Activated CD4-positive, alpha-beta T cell treated with anti-CD3 and anti-CD28 coated beads for 1 hour (primary cell): Measurements from ENCODE around the gene ARMC9.
"Not testable (repeated sequence)": the region's sequence is repeated elsewhere in the genome, so short reads cannot be mapped to it uniquely, and the experiment has no call there.

Source experiments
- DNase-seq: peaks from one replicate; pipeline ENCODE4 v3.0.0-alpha.2; 2020

The ARMC9 gene, protein sequence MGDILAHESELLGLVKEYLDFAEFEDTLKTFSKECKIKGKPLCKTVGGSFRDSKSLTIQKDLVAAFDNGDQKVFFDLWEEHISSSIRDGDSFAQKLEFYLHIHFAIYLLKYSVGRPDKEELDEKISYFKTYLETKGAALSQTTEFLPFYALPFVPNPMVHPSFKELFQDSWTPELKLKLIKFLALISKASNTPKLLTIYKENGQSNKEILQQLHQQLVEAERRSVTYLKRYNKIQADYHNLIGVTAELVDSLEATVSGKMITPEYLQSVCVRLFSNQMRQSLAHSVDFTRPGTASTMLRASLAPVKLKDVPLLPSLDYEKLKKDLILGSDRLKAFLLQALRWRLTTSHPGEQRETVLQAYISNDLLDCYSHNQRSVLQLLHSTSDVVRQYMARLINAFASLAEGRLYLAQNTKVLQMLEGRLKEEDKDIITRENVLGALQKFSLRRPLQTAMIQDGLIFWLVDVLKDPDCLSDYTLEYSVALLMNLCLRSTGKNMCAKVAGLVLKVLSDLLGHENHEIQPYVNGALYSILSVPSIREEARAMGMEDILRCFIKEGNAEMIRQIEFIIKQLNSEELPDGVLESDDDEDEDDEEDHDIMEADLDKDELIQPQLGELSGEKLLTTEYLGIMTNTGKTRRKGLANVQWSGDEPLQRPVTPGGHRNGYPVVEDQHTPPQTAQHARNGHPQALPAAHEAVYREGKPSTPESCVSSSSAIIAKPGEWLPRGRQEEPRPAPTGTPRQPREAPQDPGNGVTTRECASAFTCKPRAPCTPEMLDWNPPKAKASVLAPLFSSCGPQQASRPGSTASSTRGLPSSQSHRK

GRCh38 chr2:231198291-231199173 lies at the start of gene ARMC9:
ARMC9 (plus strand) TSS chr2:231198631; CDS start chr2:231206239, 7,608 bp downstream.
- peak; percentile 51 for DNase-seq

DNA sequence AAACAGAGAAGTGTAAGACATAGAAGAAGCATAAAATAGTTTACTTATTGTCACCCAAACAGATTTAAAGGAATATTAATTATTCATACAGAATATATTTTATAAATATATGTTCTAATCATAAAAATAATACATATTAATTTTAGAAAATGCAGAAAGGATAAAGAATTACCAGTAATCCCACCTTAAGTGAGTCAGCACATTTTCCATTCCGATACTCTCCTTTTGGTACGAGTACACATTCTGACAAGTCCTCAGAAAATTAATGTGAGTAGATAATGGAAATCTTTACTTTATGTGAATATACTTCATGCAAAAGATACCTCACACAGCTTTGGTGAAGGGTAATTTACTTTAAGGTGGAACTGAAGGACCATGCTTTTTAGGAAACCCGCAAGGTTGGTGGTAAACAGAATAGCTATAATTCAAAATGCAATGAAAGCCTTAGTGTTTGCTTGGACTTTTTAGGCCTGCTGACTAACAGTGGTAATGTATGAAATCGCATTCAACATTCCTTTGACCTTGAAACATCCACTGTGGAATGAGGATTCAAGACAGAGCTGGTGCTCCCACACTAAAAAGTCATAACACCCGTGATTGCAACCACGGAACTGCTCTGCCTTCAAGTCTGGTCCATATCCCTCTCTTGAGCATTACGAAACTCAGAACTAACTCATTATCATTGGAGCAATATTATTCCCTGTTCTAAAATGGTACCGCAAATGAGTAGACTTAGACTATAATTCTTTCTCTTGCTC lies 45.5 kb upstream of the ARMC9 start:
- DNase-seq: no peak

- DNase-seq: no peak
Observed at GRCh38 chr2:231159306-231159705, 39.1 kb upstream of the ARMC9 start.

DNA sequence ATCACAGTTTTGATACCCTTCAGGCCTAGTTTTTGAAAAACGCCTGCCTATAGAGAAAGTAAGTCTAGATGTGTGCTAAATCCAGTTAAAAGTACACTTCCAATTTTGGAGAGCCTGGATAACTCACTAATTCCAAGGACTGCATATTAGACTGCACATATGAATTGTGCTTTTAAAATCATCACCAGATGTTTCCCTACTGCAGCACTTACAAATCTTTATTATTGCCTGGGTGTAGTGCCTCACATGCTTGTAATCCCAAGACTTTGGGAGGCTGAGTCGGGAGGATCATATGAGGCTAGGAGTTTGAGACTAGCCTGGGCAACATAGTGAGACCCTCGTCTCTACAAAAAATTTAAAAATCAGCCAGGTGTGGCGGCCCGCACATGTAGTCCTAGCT lies 37.7 kb upstream of the ARMC9 start:
- no peak for DNase-seq

GRCh38 chr2:231161252-231161839 lies 37.1 kb upstream of the ARMC9 start:
- DNase-seq: no peak

- DNase-seq: no peak
Observed at GRCh38 chr2:231161877-231162329, 36.5 kb upstream of the ARMC9 start.

DNA sequence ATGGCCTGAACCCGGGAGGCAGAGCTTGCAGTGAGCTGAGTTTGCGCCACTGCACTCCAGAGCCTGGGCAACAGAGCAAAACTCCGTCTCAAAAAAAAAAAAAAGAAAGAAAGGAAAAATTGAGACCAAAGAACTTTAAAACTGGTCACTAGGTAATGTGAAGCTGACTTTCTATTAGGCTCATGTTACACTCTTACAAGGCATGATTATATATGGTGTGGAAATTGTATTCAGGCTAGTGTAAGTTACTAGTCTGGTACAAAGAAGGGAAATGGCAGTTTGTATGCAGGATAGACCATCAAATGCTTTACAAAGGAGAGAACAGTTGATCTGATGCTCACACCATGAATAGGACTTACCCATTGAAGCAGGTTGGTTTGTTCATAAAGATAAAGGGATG lies 35.4 kb upstream of the ARMC9 start:
- DNase-seq: no peak

- DNase-seq: no peak
Observed at GRCh38 chr2:231163414-231164095, 34.9 kb upstream of the ARMC9 start.

DNA sequence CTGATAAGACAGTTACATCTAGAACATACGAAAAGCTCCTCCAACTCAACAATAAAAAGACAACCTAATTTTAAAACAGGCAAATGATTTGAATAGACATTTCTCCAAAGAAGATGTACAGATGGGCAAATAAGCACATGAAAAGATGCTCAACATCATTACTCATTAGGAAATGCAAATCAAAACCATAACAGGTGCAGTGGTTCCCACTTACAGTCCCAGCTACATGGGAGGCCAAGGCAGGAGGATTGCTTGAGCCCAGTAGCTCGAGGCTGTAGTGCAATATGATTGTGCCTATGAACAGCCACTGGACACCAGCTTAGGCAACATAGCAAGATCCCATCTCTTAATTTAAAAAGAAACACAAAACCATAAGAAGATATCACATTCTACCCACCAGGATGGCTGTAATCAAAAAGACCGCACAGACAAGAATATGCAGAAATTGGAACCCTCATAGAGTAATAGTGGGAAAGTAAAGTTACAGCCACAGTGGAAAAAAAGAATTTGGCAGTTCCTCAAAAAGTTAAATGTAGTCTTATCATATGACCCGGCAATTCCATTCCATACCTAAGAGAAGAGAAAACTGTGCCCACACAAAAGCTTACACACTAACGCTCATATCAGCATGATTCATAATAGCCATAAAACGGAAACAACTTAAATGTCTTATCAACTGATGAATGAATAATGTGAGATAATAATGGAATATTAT lies 30.5 kb upstream of the ARMC9 start:
- DNase-seq: no peak

DNA sequence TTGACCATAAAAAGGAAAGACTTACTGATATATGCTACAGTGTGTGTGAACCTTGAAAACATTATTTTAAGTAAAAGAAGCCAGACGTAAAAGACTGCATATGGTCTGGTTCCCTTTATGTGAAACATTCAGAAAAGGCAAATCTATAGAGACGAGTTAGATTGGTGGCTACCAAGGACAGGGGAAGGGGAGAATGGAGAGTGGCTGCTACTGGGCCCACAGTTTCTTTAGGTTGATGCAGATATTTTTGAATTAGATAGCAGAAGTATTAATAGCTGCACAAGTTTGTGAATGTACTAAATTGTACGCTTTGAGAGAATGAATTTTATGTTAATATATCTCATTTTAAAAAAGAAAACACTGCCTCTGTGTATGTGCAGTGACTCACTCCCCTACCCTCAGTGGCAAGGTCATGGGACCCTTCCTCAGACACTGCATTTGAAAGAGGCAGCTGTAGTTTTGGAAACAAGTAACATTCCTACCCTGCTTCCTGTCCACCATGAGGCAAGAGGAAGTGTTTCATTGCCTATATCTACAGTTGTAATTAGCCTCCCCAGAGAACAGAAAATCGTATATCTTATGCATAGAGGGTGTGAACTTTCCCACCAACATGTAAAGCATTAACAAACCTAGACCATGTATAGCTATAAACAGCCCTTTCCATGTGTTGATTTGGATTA lies 29.8 kb upstream of the ARMC9 start:
- DNase-seq: no peak

DNA sequence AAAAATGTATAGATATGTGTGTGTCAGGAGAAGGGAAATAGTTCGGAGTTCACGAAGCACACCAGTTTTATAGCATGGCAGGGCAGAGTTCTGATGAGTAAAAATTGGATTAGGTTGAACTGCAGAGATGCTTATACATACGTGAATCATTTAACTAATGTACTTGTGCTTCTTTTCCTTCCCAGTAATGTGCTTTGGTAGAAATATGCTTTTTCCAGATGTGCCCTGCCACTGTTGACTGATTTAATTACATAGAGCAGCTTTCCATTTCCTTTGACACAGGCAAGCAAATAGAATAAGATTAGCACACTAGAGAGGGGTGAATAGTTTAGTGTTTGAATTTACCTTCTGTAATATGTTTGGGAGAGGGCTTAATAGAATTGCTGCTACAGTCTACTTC lies 28.9 kb upstream of the ARMC9 start:
- no peak for DNase-seq

- no peak for DNase-seq
Observed at GRCh38 chr2:231170055-231170454, 28.4 kb upstream of the ARMC9 start.

- no peak for DNase-seq
Observed at GRCh38 chr2:231172025-231172424, 26.4 kb upstream of the ARMC9 start.

DNA sequence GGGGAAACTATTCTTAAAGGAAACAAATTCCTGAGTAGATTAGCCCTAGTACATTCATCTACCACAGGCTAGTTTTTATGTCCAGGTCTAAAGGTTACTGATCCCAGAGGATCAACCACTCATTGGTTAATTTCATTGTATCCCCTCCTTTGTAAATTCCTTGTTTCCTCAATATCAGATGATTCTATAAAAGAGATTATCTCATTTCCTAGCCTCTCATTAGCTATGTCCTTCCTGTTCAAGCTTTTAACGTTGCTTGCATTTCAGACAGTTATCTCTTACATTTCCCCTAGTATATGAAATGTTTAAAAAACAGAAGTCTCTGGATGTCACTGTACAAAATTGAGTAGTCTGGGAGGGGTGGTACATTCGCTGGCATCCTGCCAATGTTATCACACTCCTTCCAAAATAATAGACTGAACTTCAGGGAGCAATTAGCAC lies 24.2 kb upstream of the ARMC9 start:
- DNase-seq: no peak

GRCh38 chr2:231176066-231176465 lies 22.4 kb upstream of the ARMC9 start:
- DNase-seq: no peak

DNA sequence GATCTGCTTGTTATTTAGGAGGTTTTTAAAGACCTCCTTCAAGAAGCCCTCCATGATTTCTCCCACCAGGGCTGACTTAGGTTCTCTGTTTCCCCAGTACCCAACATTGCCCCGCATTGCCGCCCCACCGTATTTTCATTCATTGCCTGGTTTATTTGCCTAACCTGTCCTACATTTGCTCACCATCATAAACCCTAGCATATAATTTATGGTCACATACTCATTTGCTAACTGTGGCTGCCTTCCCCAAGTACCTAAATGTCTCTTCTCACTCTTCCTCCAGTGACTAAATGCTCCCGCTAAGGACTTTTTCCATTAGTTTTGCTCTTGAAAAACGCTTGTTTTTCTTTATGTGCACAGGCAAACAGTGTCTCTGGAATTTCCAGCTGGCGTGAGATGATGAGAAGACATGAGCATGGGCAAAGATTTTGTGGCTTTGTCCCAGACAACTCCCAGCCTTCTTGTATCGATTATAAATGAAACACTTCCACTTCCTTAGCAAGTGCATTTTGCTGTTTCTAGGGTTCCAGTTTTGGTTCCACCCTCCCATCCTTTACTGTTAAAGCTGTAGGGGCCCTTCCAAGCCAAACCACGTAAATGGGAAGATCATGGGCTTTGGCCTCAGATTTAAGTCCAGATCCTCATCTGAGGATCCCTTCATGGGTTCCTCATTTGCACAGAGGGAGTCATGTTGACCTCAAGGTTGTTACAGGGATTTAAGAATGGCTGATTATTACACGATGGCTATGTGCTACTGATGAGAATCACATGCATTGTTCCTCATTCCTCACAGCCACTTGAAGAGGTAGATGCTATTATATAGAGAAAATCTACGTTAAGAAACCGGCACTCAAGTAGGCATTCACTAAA lies 21.0 kb upstream of the ARMC9 start:
- no peak for DNase-seq

- not testable (repeated sequence) for DNase-seq
Observed at GRCh38 chr2:231178805-231179204, 19.6 kb upstream of the ARMC9 start.

- DNase-seq: no peak
Observed at GRCh38 chr2:231181860-231182512, 16.4 kb upstream of the ARMC9 start.
